ENCODE data around the gene SCAMP5. TPM values are rescaled to one million over a fixed set of nuclear protein-coding genes. Genes with fewer than 3 reads are reported as not detected.

Gene SCAMP5
- total RNA-seq, 1 experiment from 2014 or later = 7.0 TPM

DNA sequence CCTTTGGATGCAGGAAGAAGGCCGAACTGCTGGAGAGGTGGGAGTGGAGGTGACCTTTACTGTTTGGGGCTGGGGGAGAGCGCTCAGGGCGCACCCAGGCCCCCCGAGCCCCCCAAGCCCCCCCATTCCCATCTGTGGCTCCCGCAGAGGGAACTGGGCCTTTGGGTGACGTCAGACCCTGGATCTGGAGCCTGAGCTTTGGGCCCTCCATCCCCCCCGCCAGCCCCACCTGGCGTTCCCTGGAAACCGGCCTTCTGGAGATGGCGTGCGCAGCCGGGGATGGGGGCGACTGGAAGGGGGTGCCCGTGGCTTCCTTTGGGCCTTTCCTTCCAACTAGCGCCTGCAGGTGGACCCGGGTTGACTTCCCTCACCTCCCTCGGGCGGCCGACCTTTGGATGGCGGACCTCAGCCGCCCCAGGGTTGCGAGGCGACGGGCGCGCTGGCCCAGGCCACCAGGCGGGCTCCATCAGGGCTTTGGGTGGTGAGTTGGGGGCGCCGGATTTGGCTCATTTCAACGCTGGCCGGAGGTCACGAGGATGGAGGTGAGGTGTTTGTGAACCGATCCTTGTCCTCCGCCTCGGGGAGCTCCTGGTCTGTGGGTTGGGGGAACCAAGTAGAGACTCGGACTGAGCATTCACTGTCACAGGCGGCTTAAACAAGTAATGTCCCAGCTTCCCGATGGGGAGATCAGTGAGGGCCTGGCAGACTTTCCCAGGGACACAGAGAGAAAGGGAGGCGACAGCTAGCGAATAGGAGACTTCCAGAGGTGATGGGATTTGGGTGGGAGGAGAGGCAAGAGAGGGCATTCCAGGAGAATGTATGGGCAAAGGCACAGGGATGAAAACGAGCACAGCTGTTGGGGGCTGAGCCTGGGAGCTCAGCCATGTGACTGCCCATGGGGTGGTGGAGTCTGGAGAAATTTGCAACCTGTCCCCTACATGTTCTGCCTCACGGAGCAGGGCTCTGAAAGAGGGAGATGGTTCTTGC lies 709 bp downstream of the SCAMP5 start:
- peak overlapping the region; percentile 58; the same call in 1 of the 2 replicates for H3K9ac ChIP-seq (ENCODE audit: low read length)
- ChIA-PET POLR2A (ENCODE audit: unreplicated experiment) (no interaction called here), CTCF (no interaction called here)
- H3K9me3 ChIP-seq (ENCODE audit: low read length) = no peaks in the 10 kb centered on the region
- no peaks in the 10 kb centered on the region for H3K36me3 ChIP-seq (ENCODE audit: low read depth, low read length)
- no peaks in the 10 kb centered on the region for H4K20me1 ChIP-seq (ENCODE audit: low read length)
- no peaks in the 10 kb centered on the region for H3F3A ChIP-seq (ENCODE audit: low read length, unreplicated experiment)
- H2AFZ ChIP-seq (ENCODE audit: low read length) = peak overlapping the region; percentile 87
- peak overlapping the region; percentile 68 for H3K4me3 ChIP-seq (ENCODE audit: low read length)
- TF ChIP-seq EZH2phosphoT487 (IDR thresholded peaks at IDR 0.05; ENCODE audit: borderline replicate concordance, low read length) (no peak), EZH2 (IDR thresholded peaks at IDR 0.05; ENCODE audit: low read length, unreplicated experiment) (no peak)
- TF ChIP-seq, protein P1, sequence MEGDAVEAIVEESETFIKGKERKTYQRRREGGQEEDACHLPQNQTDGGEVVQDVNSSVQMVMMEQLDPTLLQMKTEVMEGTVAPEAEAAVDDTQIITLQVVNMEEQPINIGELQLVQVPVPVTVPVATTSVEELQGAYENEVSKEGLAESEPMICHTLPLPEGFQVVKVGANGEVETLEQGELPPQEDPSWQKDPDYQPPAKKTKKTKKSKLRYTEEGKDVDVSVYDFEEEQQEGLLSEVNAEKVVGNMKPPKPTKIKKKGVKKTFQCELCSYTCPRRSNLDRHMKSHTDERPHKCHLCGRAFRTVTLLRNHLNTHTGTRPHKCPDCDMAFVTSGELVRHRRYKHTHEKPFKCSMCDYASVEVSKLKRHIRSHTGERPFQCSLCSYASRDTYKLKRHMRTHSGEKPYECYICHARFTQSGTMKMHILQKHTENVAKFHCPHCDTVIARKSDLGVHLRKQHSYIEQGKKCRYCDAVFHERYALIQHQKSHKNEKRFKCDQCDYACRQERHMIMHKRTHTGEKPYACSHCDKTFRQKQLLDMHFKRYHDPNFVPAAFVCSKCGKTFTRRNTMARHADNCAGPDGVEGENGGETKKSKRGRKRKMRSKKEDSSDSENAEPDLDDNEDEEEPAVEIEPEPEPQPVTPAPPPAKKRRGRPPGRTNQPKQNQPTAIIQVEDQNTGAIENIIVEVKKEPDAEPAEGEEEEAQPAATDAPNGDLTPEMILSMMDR (conservative IDR thresholded peaks at IDR 0.05; ENCODE audit: low read depth, low read length) = no peak
- H3K9me2 ChIP-seq (replicated peaks; ENCODE audit: low read length) = no peaks in the 10 kb centered on the region
- no peaks in the 10 kb centered on the region; the same call in 1 of the 2 replicates for H3K27me3 ChIP-seq (ENCODE audit: low read length)
- no peaks in the 10 kb centered on the region for H3K79me2 ChIP-seq (ENCODE audit: low read length)
- H3K27ac ChIP-seq (ENCODE audit: low read length) = no peak overlapping the region
- BruUV-seq (replicated peaks) = TSS peak; percentile 38
- ATAC-seq = 0 out of 2 replicates have a peak, but pooled peaks have one; percentile 16
- no peak for DNase-seq
- peak overlapping the region; percentile 92 for H3K4me2 ChIP-seq (ENCODE audit: low read length)
- intact Hi-C loops (cut with micrococcal nuclease) = no loop called here
- peaks cover 4% of the 10 kb centered on the region; the same call in 1 of the 2 replicates for H3K4me1 ChIP-seq (ENCODE audit: insufficient read depth, low read length)

DNA sequence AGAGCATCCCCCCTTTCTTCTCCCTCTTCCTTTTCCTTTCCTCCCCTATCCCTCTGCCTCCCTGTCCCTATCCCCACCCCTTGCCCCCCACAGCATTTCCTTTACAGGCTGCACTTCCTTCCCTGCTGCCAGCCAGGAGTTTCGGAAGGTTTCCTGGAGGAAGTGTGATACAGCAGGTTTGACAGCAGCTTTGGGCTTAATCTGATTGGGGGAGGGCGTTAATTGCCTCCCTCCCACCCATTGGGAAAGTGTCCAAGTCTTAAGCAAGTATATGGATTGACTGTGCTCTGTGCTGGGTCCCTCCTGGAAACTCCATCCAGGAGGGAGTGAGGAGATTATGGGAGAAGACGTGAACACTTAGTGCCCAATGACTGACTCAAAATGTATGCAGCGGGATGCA lies 1.8 kb downstream of the SCAMP5 start:
- BruUV-seq (replicated peaks) = no TSS peak

More for the DNA sequence above, 1.8 kb downstream of the SCAMP5 start:
- Histone ChIP-seq H3K9ac (ENCODE audit: low read length) (no peak overlapping the region), H3K27ac (ENCODE audit: low read length) (no peak overlapping the region), H2AFZ (ENCODE audit: low read length) (no peak overlapping the region), H4K20me1 (ENCODE audit: low read length) (no peaks in the 10 kb centered on the region), H3K4me3 (ENCODE audit: low read length) (no peak overlapping the region), H3K9me2 (replicated peaks; ENCODE audit: low read length) (no peaks in the 10 kb centered on the region), H3K79me2 (ENCODE audit: low read length) (no peaks in the 10 kb centered on the region), H3K9me3 (ENCODE audit: low read length) (no peaks in the 10 kb centered on the region), H3K36me3 (ENCODE audit: low read depth, low read length) (no peaks in the 10 kb centered on the region), H3K4me2 (ENCODE audit: low read length) (no peak overlapping the region), H3F3A (ENCODE audit: low read length, unreplicated experiment) (no peaks in the 10 kb centered on the region), H3K27me3 (ENCODE audit: low read length) (no peaks in the 10 kb centered on the region), H3K4me1 (ENCODE audit: insufficient read depth, low read length) (peaks cover 4% of the 10 kb centered on the region; the same call in 1 of the 2 replicates)
- DNase-seq (no peak), ATAC-seq (no peak)
- intact Hi-C loops (cut with micrococcal nuclease) = no loop called here
- CTCF ChIA-PET = no interaction called here
- TF ChIP-seq EZH2 (IDR thresholded peaks at IDR 0.05; ENCODE audit: low read length, unreplicated experiment) (no peak), EZH2phosphoT487 (IDR thresholded peaks at IDR 0.05; ENCODE audit: borderline replicate concordance, low read length) (no peak)
- TF ChIP-seq, protein P1 (conservative IDR thresholded peaks at IDR 0.05; ENCODE audit: low read depth, low read length) = no peak
- POLR2A ChIA-PET (ENCODE audit: unreplicated experiment) = no interaction called here

All from PC-3 (cell line).